HAP-1 (cell line): ENCODE measurements around the gene TECTA.
"Not testable (repeated sequence)": the region's sequence is repeated elsewhere in the genome, so short reads cannot be mapped to it uniquely, and the experiment has no call there.

ENCODE experiments used
- DNase-seq, 2 experiments: peaks; one replicate each; pipeline ENCODE4 v3.0.0-alpha.2; 2016 to 2020; ENCODE audit warnings: low spot score in 2 of 2
- H3K27me3 ChIP-seq: fragments of 250-450 bp; sonication (Bioruptor Pico); 2 replicates; pipeline ENCODE4 v1.5.1; 2020; ENCODE audit warnings: low read depth, mild to moderate bottlenecking, moderate library complexity
- H3K36me3 ChIP-seq: fragments of 250-450 bp; sonication (Bioruptor Pico); replicated peaks from 2 replicates; pipeline ENCODE4 v1.5.1; 2020; ENCODE audit warnings: mild to moderate bottlenecking
- H3K4me1 ChIP-seq: fragments of 250-450 bp; sonication (Bioruptor Pico); 2 replicates; pipeline ENCODE4 v1.5.1; 2020; ENCODE audit warnings: mild to moderate bottlenecking
- H3K4me3 ChIP-seq: fragments of 250-450 bp; sonication (Bioruptor Pico); 2 replicates; pipeline ENCODE4 v1.5.1; 2020; ENCODE audit warnings: mild to moderate bottlenecking, moderate library complexity
- H3K9me3 ChIP-seq: fragments of 250-450 bp; sonication (Bioruptor Pico); 2 replicates; pipeline ENCODE4 v1.5.1; 2020; ENCODE audit warnings: mild to moderate bottlenecking, moderate library complexity
- in situ Hi-C: fragments of 300-500 bp; cut with MboI; formaldehyde crosslinking; loops from 3 replicates; pipeline ENCODE4 v1.14.3; 2020; ENCODE audit warnings: low sequenced_read_pairs, inconsistent platforms, mixed read lengths

The TECTA gene

DNA sequence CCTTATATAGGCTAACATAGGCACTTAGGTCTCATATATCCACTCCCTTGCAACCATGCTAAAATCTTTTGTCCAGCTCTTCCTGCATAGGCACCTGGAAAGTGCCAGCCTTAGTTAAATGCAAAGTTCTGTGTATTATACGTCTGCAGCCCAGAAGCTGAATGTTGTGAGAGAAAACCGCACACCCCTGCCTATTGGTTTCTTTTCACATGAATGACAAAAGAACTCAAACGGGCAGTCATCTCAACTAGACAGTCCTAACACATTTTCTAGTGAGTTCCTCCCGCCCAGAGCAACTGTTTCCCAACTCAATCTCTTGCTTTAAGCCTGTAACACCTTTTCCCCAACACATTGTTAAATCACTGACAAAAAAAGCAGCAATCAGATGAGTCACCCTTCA, 122.1 kb downstream of the TECTA start:
- in situ Hi-C loops, result no loop called here
- peaks cover 3% of the 10 kb centered on the region; the same call in 1 of the 2 replicates for H3K4me1 ChIP-seq
- no peak for DNase-seq

DNA sequence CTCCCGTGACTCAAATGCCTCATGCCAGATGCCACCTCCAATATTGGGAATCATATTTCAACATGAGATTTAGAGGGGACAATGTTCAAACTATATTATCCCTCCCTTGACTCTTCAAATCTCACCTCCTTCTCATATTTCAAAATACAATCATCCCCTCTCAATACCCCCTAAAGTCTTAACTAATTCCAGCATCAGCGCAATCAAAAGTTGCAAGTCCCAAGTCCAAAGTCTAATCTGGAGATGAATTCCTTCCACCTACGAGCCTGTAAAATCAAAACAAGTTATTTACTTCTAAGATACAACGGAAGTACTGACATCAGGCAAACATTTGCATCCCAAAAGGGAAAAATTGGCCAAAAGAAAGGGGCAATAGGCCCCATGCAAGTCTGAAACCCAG, 124.3 kb downstream of the TECTA start:
- Histone ChIP-seq H3K36me3 (no peaks in the 10 kb centered on the region), H3K9me3 (no peaks in the 10 kb centered on the region), H3K4me1 (peaks cover 3% of the 10 kb centered on the region; the same call in 1 of the 2 replicates), H3K27me3 (no peaks in the 10 kb centered on the region), H3K4me3 (no peak overlapping the region)
- no peak for DNase-seq
- in situ Hi-C loops, result no loop called here

More for the DNA sequence above, 122.1 kb downstream of the TECTA start:
- no peak overlapping the region for H3K4me3 ChIP-seq
- no peaks in the 10 kb centered on the region for H3K9me3 ChIP-seq
- no peaks in the 10 kb centered on the region for H3K36me3 ChIP-seq
- no peaks in the 10 kb centered on the region for H3K27me3 ChIP-seq

DNA sequence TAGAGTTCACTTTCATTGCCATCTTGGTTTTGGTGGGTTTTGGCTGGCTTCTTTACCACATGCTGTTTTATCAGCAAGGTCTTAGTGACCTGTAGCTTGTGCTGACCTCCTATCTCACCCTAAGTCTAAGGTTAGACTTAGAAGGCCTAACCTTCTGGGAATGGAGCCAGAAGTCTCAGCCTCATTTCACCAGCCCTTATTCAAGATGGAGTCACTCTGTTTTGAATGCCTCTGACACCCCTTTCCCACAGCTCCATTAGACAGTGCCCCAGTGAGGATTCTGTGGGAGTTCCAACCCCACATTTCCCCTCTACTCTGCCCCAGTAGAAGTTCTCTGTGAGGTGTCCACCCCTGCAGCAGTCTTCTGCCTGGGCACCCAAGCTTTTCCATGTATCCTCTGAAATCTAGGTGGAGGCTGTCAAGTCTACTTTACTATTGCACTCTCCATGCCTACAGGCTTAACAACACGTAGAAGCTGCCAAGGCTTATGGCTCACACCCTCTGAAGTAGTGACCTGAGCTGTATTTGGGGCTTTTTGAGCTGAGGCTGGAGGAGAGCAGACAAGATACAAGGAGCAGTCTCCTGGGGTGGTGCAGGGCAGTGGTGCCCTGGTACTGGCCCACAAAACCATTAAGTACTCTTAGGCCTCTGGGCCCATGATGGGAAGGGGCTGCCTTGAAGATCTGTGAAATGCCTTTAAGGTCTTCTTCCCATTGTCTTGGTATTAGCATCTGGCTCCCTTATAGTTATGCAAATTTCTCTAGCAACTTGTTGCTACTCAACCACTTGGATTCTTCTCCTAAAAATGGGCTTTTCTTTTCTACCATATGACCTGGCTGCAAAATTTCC, 125.6 kb downstream of the TECTA start:
- in situ Hi-C loops, result no loop called here
- Histone ChIP-seq H3K27me3 (no peaks in the 10 kb centered on the region), H3K4me1 (peaks cover 3% of the 10 kb centered on the region; the same call in 1 of the 2 replicates), H3K4me3 (no peak overlapping the region), H3K36me3 (no peaks in the 10 kb centered on the region), H3K9me3 (no peaks in the 10 kb centered on the region)
- no peak for DNase-seq

DNA sequence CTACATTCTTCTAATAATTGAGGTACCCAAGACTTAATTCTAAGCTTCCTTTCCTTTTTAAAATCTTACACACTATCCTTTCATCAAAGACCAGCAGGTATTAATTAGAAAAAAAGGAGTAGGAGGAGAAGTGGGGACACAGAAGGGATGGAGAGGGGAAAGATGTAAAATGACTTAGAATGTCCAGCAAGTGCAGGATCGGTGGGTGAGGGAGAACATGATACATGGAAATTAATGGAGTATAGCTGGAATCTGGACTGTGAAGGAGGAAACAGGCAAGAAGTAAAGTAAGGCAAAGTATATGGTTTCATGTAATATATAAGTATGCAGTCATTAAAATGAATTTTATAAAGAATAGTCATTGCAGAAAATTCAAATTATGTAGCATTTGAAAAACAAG, 127.8 kb downstream of the TECTA start:
- H3K9me3 ChIP-seq, result no peaks in the 10 kb centered on the region
- H3K27me3 ChIP-seq, result no peaks in the 10 kb centered on the region
- no peaks in the 10 kb centered on the region for H3K36me3 ChIP-seq
- DNase-seq, result no peak
- in situ Hi-C loops, result no loop called here
- H3K4me1 ChIP-seq, result no peaks in the 10 kb centered on the region
- H3K4me3 ChIP-seq, result no peak overlapping the region

DNA sequence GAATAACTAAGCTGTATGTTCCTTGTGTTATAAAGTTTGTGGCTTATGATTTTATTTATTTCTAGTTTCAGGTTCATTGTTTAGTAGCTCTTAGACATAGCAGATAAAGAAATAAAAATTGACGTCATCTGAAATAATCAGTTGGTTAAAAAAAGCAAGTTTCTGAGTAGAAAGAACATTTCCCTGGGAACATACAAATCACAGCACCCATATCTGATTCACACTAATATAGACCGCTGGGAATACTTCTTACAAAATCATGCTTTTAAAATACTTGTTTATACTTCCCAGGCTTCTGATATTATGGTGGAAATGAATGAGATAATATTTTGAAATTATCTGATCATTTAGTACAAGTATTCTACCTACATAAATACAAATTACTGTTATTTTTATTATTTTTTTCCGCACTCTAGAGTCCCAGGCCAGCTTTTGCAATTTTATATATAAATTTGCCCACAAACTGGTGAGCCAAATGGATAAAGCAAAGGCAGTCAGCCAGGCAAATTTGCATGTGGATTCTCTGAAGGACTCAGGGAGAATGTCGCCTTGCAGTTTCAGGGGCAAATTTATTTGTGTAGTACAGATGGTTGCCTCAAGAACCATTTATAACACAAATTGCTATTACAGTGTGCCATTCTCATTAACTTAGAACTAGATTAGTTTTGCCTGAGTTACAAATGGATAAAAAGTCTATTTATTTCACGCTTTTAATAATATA, 128.6 kb downstream of the TECTA start:
- H3K36me3 ChIP-seq, result no peaks in the 10 kb centered on the region
- no peaks in the 10 kb centered on the region for H3K9me3 ChIP-seq
- in situ Hi-C loops, result no loop called here
- no peaks in the 10 kb centered on the region for H3K27me3 ChIP-seq
- no peak for DNase-seq
- no peaks in the 10 kb centered on the region for H3K4me1 ChIP-seq
- H3K4me3 ChIP-seq, result no peak overlapping the region

DNA sequence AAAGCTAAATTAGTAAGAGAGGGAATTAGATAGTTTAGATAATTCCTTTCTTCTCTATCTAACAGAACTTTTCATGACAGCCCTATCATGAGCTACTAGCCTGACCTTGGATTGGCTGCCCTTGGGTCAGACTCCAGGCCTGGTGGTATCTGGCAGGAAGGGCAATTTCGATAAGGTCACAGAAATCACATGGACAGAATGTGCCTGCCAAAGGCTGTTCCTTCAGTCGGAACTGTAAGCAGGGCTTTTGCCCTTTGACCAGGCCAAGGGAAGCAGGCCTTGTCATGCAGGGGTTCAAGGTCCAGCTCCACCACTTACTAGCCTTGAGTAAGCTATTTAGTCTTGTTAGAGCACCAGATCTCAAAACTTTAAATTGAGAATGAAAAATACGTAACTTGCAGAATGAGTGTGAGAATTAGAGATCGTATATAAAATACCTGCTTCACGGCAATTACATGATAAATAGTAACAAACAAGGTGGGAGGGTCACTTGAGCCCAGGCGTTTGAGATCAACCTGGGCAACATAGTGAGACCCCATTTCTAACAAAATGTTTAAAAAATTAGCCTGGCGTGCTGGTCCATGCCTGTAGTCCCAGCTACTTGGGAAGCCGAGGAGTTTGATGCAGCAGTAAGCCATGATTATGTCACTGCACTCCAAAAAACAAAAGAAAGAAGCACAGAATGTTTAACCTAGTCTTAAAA, 130.7 kb downstream of the TECTA start:
- no peak for DNase-seq
- no peaks in the 10 kb centered on the region for H3K9me3 ChIP-seq
- H3K4me3 ChIP-seq, result no peak overlapping the region
- in situ Hi-C loops, result no loop called here
- H3K27me3 ChIP-seq, result no peaks in the 10 kb centered on the region
- H3K36me3 ChIP-seq, result no peaks in the 10 kb centered on the region
- peaks cover 9% of the 10 kb centered on the region for H3K4me1 ChIP-seq

DNA sequence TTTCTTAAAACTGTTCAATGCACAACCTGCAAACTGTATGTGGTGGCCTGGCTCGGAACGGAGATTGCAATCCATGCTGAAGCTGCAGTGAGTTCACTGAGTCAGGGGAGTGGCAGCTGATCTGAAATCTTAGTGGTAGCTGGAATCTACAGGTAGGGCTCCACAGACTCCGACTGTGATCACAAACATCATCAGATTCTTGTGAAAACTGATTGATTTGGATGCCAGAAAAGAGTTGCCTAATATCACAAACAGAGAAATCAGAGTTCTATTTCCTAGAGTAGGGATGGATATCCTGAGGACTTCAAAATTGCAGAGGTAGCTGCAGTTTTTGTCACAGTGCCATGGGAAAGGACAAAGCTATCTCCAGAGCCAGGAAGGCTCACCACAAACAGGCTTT, 134.0 kb downstream of the TECTA start:
- in situ Hi-C loops, result no loop called here
- no peaks in the 10 kb centered on the region for H3K9me3 ChIP-seq
- no peak overlapping the region for H3K4me3 ChIP-seq
- peaks cover 22% of the 10 kb centered on the region for H3K4me1 ChIP-seq
- no peak for DNase-seq
- H3K36me3 ChIP-seq, result no peaks in the 10 kb centered on the region
- H3K27me3 ChIP-seq, result no peaks in the 10 kb centered on the region

DNA sequence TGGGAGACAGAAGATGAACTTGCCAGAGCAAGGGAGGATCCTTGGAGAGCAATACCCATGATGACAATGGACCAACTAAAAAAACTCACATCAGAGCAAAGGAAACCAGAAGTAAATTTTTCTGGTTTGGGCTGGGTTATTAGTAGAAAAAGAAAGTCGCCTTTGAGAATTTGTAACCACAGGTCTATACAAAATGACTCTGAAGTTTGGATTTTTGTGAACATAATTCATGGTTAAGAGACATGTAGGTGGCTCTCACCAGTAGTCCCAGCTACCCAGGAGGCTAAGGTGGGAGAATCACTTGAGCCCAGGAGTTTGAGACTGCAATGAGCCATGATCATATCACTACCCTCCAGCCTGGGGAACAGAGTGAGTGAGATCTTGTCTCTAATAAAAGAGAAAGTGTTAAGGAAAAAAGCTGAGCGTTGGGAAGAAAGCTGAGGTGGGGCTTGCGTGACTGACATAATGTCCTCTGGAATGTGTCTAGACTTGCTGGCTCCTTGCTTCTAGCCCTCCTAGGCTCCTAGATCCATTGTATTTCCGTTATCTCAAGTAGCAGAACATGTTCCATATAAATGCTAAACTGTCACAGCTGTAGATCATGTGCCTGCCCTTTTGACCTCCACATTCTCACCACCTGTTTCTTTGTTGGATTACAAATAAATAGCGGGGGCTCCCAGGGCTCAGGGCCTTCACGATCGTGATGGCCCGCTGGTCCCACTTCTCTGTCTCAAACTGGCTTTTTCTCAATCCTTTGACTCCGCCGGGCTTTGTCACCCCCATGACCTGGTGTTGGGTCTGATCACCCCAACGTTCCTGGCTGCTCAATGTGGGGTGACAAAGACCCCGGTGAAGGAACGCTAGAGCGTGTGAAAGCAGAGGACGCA, 135.3 kb downstream of the TECTA start:
- DNase-seq, result peak; percentile 66 to 69
- Histone ChIP-seq H3K27me3 (no peaks in the 10 kb centered on the region), H3K9me3 (no peaks in the 10 kb centered on the region), H3K36me3 (no peaks in the 10 kb centered on the region), H3K4me3 (no peak overlapping the region), H3K4me1 (peaks cover 28% of the 10 kb centered on the region)
- in situ Hi-C loops, result no loop called here

DNA sequence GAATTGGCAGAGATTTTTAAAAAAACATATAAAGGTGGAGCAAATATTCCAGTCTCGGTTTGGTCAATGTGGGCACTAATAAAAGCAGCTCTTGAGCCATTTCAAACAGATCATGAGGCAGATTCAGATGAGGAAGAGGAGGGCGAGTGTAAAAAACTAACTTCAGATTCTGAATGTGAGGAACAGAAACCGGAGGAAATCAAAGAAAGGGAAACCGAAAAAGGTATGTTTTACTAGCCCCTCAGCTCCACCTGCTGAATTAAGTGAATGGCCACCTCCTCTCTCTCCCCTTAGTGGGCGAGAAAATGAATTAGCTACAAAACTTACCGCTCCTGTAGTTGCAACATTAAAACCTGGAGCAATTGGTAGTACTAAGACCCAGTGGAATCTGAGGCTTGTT, 136.2 kb downstream of the TECTA start:
- in situ Hi-C loops, result not testable (repeated sequence)

DNA sequence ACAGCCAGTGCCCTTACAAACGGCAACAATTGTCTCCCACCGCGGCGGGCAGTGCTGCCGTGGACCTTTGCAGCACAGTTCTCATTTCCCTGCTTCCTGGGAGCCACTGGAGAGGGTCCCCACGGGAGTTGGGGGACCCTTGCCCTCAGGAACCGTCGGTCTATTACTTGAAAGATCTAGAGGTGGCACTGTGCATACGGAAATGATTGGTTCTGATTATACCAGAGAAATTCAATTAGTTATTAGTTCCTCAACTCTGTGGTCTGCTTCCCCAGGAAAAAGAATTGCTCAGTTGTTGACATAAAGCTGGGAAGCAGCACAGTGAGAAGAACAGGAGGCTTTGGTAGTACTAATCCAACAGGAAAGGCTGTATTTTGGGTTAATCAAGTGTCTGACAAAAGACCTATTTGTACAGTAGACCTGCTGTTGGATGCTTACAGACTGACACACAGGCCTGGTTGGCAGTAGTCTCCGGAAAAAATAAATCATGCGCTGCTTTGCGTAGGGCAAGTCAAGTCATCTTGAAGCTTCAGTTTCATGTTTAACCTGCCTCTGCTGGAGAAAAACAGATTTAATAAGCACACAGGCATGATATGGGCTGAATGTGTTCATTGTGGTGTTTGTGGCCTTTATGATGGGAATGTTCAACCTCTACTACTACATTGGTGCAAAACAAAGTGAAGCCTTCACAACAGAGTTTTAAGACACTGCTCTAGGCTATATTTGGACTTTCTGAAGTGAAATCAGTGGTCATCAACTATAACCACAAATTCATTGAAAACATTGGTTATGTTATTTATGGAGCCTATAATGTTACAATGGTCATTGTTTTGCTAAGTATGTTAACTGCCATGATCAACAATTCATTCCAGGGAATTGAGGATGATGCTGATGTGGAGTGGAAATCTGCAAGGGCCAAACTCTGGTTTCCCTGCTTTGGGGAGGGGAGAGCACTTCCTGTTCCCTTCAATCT, 136.9 kb downstream of the TECTA start:
- H3K9me3 ChIP-seq, result no peaks in the 10 kb centered on the region

More for the DNA sequence above, 136.2 kb downstream of the TECTA start:
- H3K9me3 ChIP-seq, H3K4me3 ChIP-seq, DNase-seq, H3K27me3 ChIP-seq, H3K36me3 ChIP-seq: not testable (repeated sequence)
- peaks cover 28% of the 10 kb centered on the region for H3K4me1 ChIP-seq

DNA sequence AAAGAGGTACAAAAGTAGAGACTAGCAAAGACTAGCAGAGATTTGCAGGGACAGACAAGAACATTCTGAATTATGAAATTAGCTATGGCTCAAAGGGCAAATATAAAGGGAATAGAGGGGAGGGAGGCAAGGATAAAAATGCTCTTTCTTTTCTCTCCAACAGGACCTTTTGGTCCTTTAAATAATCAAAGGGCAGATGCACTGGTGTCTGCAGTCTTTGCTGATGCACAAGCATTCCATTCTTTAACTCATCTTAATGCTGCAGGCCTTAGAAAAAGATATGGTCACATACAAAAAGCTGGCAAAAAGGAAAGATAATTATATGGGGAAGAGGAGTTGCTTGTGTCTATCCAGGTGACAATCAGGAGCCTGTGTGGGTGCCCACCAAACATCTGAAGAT, 137.9 kb downstream of the TECTA start:
- Histone ChIP-seq H3K36me3 (no peaks in the 10 kb centered on the region), H3K27me3 (no peaks in the 10 kb centered on the region), H3K4me3 (no peak overlapping the region), H3K9me3 (no peaks in the 10 kb centered on the region), H3K4me1 (peaks cover 28% of the 10 kb centered on the region)
- DNase-seq, result no peak
- in situ Hi-C loops, result no loop called here

More for the DNA sequence above, 136.9 kb downstream of the TECTA start:
- peaks cover 28% of the 10 kb centered on the region for H3K4me1 ChIP-seq
- H3K27me3 ChIP-seq, result no peaks in the 10 kb centered on the region
- H3K4me3 ChIP-seq, result no peak overlapping the region
- in situ Hi-C loops, result no loop called here
- peak in 1 of 2 experiments; percentile 15 for DNase-seq
- no peaks in the 10 kb centered on the region for H3K36me3 ChIP-seq

DNA sequence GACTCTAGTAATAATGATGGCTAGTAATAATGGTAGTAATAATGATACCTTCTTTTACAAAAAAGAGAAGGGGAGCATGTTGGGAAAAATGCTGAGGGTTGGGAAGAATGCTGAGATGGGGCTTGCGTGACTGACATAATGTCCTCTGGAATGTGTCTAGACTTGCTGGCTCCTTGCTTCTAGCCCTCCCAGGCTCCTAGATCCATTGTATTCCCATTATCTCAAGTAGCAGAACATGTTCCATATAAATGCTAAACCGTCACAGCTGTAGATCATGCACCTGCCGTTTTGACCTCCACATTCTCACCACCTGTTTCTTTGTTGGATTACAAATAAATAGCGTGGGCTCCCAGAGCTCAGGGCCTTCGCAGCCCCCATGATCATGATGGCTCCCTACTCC, 139.0 kb downstream of the TECTA start:
- H3K9me3 ChIP-seq, in situ Hi-C loops, H3K27me3 ChIP-seq, H3K36me3 ChIP-seq, H3K4me3 ChIP-seq, DNase-seq: not testable (repeated sequence)
- H3K4me1 ChIP-seq, result peaks cover 28% of the 10 kb centered on the region
